ENCODE data around the gene G0S2. TPM values are rescaled to one million over a fixed set of nuclear protein-coding genes. Genes with fewer than 3 reads are reported as not detected.

G0S2 gene
- total RNA-seq, 2 experiments from 2014 or later: 9.4 to 10.3 TPM

DNA sequence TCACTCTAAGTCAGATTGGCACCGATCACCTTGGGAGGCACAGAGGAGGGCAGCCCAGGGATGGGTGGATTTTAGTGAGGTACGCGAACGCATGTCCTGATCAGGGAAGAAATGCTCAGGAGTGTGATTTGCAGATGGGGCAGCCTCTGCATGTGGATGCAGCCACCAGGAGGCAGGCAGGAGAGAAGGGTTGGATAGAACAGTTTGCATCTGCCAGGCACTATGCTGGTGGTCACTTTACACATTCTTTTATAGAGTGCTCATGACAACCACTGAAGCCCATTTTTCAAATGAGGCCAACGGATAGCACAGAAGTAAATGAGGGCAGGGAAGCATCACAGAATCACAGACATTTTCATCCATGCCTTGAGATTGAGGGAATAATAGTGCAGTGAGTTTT, 28.7 kb upstream of the G0S2 start:
- ChIA-PET CTCF (interaction anchor here (1.4 to 1.5 kb wide), 2 partner anchors 47 to 100 kb away, joined by 3 to 5 read pairs; no protein-coding TSS in a partner anchor), POLR2A (no interaction called here)

DNA sequence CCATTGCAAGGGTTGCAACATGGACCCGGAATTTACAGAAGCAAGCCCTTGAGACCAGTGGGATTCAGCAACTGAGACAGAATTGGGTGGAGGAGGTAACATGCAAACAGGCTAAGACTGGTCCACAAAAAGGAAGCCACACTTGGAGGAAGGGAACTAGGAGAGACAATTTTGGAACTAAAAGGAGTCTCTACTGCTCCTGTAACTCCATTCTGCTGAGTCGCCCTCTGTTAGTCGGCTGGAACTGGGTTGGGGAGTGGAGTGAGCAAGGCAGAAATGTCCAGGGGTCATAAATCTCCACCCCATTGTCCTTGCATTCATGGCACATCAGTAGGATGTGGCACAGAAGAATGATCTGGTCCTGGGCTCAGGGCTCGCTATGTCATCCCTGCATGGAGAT, 28.1 kb upstream of the G0S2 start:
- CTCF ChIA-PET: interaction anchor here (1.5 kb wide), 1 partner anchor 46 kb away, joined by 5 read pairs; no protein-coding TSS in a partner anchor
- POLR2A ChIA-PET: no interaction called here

DNA sequence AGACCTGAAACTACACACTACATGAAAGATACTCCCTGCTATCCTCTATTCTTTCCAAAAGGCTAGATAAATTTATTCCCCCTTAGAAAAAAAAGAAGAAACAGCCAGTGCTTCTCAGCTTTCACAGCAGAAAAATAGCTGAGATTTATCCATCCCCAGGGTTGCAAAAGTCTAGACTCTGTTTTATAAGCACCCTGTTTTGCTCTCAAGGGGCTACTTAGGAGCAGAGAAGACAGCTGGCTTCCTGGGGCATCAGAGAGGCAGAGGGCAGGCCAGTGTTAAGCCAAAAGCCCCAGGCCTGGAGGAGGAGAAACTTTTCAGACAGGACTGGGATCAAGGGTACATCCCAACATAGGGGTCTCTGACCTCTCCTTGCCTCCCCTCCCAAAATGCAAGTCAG, 26.9 kb upstream of the G0S2 start:
- CTCF ChIA-PET: no interaction called here
- POLR2A ChIA-PET: no interaction called here

DNA sequence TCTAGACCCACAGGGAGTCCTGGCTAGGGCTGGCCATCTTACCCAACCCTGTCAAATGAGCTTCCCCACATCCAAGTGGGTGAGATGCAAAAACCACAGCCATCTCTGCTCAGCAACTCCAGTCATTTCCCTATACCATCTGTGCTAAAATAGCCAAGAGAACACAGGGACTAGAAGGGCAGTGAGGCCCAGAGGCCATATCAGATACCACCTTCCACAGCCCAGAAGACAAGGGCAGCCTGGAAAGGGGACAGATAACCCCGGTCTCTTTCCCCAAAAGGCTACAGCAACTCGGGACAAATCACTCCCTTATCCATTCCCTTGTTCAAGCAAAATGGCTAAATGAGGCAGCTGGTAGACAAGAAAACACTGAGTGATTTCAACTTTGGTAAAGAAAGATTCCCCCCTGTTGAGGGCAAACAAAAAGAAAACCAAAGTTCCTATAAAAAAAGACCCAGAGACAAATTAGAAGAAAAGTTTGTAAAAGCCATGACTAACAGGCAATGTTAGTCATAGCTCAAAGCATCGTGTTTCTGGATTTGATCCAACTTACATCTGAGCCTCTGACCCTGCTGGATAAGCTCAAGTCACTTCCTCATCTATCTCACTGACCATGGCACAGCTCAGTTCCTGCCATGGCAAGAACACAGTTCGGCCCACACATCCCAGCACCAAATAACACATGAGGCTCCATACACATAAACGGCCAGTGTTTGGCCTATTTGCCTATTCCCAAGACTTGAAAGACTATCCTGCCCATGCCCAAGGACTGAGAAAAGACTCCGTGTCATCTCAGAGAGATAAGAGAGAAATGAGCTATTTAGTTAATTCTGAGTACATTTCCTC, 26.1 kb upstream of the G0S2 start:
- POLR2A ChIA-PET: no interaction called here
- CTCF ChIA-PET: interaction anchor here (0.8 to 1.2 kb wide), 2 partner anchors 44 to 99 kb away, joined by 3 read pairs; no protein-coding TSS in a partner anchor

DNA sequence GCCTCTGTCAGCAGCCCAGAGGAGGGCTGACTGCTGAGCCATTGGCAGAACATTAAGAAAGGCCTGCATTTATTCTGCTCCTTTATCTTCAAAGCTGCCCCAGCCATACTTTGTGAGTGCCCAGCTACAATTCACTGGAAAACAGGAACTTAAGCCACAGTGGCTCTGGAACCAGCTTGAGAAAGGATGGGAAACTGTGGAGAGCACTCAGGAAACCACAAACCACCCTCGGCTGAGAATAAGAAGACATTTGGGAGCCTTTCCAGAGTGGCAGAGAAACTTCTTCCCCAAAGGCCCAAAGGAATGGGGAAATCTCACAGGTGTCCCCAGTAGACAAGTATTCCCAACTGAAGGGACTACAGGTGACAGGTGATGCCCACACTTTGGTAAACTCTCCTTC, 24.8 kb upstream of the G0S2 start:
- ChIA-PET CTCF (interaction anchor here (0.8 kb wide), 1 partner anchor 98 kb away, joined by 3 read pairs; no protein-coding TSS in a partner anchor), POLR2A (no interaction called here)

DNA sequence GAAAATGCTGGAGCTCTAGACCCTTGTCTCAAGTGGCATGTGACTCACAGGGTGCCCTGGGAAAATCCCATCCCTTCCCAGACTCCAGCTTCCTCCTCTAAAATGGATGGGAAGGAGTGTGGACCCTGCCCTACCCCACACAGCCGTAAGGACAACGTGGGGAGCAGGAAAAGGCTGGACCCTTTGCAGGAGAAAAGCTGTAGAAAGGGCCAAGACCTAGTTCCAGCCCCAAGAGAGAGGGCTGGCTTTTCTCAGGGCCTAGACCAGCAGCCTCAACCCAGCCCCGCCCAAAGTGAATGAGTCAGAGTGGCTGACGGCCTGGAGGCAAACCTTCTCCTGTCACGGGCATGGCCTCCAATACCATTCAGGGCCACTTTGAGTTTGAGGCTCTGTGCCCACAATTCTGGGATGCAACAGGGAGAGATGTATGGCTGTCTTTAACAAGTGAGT, 24.0 kb upstream of the G0S2 start:
- POLR2A ChIA-PET: no interaction called here

DNA sequence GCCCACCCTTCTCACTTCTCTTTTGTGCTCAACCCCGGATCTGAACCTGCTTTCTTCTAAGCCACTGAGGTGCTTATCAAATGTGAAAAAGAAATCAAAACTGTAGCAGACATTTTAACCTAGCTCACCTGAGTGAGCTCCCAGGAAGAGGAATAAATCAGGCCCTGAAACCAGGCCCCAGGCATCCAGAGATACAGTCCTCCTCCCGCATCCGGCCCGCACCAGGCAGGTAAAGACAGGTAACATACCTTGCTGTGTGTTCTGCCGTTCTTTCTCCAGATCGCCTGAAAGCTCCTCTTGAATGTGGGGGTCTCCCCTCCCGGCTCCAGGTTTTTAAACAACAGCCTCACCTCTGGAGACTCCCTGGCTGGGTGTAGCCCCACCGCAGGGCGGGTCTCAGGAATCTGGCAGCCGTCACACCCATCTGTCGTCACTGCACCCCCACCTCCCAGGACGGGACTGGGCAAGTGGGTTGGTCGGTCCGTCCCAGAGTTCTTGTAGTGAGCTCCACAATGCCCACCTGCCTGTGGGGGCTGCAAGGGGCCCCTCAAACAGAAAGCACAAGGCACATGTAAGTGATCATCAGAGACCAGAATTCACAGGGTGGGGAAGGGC, 23.0 kb upstream of the G0S2 start, which contains the start of gene LAMB3:
TSS of gene LAMB3 (minus strand) at position 305 of the 615 bp plus-strand sequence. CDS start 1,481 bp downstream, outside the sequence.
- ChIA-PET POLR2A (interaction anchor here (1.5 kb wide), 1 partner anchor 21 kb away, joined by 3 read pairs; no protein-coding TSS in a partner anchor), CTCF (interaction anchor here (0.5 to 1.3 kb wide), 4 partner anchors 22 to 86 kb away, joined by 3 to 5 read pairs (median 4); no protein-coding TSS in a partner anchor)

More for the DNA sequence above, 24.0 kb upstream of the G0S2 start:
- CTCF ChIA-PET: interaction anchor here (0.6 kb wide), 1 partner anchor 48 kb away, joined by 5 read pairs; no protein-coding TSS in a partner anchor

DNA sequence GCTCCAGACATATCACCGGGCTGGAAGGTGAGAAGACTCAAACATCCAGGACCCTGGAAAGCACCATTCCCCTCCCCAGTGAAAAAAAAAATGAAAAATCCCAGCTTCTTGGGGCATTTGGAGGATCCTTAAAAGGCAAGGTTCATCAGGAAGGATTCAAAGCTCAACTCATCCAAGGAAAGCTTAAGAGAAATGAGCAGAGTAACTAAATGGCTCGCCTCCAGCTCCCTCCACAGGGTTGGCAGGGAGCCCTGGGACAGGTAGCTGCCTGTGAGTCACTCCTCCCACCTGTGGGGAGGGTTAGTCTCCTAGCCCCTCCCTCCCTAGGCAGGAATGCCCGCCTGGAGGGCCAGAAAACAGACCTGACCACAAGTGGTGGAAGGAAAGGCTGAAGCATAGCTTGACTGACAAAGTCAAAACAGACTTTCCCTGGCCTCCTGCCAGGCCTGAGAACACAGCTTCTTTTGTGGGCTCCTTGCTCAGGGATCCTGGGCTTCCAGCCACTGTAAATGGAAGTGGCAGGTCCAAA, 22.3 kb upstream of the G0S2 start:
- ChIA-PET POLR2A (interaction anchor here (1.5 kb wide), 1 partner anchor 20 kb away, joined by 3 read pairs; no protein-coding TSS in a partner anchor), CTCF (interaction anchor here (0.6 to 1.4 kb wide), 4 partner anchors 21 to 95 kb away, joined by 3 to 4 read pairs (median 4); no protein-coding TSS in a partner anchor)

DNA sequence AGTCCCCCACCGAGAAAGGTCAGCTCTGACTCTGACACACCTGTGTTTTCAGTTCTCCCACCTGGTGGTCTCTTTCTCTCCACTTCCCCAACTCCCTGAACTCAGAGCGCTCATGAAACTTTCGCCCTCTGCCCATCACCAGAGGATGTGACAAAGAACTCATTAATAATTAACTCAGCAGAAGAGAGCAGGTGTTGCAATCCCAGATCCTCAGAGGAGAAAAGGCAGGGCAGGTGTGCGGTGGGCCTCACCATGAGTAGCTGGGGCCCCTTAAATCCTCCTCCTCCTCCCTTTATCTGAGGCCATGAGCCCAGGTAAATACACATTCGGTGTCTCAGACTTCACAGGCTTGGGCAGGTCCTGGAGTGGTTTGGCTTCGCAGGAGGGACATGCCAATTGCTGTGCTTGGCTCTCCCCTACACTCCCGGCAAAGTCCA, 21.3 kb upstream of the G0S2 start:
- ChIA-PET POLR2A (no interaction called here), CTCF (interaction anchor here (0.8 to 1.4 kb wide), 2 partner anchors 39 to 94 kb away, joined by 3 to 4 read pairs; no protein-coding TSS in a partner anchor)

DNA sequence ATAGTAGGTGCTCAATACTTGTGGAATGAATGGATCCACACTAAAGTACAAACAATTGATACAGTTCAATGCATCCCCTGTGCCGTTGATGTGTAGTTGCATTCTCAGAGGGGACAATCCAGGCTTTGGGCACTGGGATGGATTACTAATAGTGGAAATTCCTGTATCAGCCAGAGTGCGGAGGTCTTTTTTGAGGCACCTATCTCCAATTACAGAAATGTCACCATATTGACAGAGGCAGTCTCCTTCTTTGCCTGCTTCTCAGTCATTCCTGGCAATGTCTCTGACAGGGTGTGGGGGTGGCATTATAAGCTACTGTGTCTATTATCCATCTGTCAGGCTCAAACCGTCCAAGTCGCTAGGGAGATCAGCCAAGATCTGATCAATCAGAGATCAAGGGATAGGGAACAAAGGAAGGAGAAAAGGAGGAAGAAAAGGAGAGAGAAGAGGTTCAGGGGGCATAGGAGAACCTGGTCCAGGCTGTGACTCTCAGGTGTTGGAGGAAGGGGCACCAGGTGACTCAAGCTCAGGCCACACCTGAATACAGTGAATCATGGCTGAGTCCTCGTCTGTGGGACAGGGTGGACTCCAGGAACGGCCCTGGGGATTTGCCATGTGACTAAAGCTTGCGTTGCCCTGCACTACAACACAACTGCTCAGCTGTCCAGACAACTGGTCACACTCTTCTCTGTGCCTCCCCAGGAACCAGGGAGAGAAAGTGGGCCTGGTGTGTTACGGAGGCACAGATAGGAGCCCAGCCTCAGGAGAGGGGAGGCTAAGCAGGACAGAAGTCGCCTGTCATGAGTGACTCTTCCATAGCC, 19.6 kb upstream of the G0S2 start:
- POLR2A ChIA-PET: no interaction called here
- CTCF ChIA-PET: no interaction called here

DNA sequence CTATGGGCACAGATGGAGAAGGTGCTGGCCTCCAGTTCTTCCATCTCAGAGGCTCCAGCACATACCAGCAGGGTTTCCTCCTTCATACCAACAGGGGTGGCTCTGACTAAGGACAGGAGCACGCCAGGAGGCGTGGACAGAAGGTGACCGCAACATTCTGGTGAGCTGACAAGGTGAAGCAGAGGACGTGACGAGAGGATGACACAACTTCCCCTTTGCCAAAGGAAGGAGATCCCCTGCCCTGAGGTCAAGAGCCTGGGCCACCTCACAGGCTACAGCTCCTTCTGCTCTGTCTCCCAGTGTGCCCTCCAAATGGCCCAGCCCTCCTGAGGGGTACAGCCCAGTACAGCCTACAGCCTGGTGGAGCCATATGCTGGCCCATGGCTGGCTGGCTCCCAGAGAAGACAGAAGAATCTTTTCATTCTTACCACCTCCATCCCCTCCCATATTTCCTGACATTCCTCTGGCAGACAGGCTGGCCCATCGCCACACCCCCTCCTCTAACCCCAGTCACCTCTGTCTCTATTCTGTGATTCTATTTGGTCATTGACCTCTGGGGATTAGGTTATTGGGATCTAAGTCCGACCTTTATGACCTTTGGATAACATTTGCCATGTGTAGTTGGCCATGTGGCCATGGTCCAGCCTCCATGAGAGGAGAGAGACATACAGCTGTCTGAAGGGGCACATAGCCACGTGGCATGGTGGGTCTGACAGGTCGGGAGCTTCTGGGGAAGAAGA, 17.9 kb upstream of the G0S2 start:
- ChIA-PET POLR2A (no interaction called here), CTCF (interaction anchor here (1.1 kb wide), 1 partner anchor 81 kb away, joined by 3 read pairs; no protein-coding TSS in a partner anchor)

DNA sequence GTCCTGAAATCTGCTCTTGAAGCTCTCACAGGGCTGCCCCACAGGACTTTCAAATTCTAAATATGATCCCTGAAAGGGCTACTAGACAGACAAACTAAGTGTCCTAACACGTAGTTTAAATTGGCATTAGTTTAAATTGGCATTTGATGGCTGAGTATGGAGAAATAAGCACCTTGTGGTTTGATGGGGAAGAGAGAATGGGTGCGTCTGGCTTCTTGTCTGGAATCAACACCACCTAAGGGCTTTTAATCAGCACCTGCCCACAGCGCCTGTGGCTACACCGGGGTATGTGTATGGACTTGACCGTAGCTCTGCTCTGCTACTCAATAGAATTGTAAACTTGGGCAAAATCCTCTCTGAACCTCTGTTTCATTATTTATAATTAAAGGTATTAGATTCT, 17.3 kb upstream of the G0S2 start:
- CTCF ChIA-PET: interaction anchor here (1.1 kb wide), 1 partner anchor 80 kb away, joined by 3 read pairs; no protein-coding TSS in a partner anchor
- POLR2A ChIA-PET: no interaction called here

DNA sequence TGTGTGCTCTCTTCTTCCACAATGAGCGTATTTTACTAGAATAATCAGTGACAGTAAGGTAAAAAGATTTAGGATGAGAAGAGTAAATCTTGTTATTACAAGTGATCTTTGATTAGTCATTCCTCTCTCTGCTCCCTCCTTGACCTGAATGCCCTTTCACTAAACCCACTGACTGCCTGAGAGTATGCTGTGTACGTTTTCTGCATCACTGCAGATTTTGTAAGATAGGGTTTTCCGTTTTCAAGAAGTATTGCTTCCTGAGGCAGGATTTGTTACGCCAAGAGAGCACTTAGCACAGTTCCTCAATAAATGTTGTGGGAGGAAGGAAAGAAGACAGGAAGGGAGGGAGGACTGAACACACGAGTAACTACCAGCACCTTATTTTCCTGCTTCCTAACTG, 15.3 kb upstream of the G0S2 start:
- ChIA-PET CTCF (no interaction called here), POLR2A (no interaction called here)

DNA sequence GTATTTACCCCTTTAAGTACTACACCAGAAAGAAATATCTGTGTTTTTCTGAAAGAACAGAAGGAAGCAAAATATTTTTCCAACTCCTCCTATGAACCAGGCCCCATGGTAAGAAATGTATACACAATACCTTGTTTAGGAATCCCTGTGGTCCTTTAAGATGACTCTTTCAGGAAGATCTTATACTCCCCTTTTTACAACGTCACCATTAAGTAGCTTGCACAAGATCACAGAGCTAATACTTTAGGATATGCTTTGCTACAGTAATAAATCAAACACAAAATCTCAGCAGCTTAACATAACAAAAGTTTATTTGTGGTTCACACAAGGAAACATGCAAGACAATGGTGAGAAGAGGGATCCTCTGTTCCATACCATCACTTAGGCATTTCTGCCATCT, 14.1 kb upstream of the G0S2 start:
- POLR2A ChIA-PET: interaction anchor here (0.5 kb wide), 1 partner anchor 163 kb away, joined by 3 read pairs; no protein-coding TSS in a partner anchor

DNA sequence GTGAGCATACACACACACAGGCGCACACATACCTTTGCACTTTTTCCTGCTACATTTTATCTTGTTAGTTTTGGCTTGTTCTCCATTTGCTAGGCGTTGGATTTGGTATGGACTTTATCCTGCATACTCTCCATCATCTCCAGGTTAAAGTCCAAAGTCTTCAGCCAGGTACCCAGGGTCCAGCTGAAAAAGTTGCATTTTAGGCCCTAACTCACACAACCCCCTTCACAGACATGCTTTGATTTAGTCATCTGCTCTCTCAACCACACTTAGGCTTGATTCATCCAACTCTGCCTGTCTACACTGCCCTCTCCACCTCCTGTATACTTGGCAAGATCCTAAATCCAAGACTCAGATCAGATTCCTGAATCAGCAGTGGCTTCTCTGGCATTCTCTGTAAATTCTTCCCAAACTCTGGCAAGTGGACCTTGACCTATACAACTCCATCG, 12.3 kb upstream of the G0S2 start:
- CTCF ChIA-PET: interaction anchor here (0.6 to 1.0 kb wide), 2 partner anchors 33 to 58 kb away, joined by 3 to 5 read pairs; no protein-coding TSS in a partner anchor

More for the DNA sequence above, 14.1 kb upstream of the G0S2 start:
- CTCF ChIA-PET: no interaction called here

DNA sequence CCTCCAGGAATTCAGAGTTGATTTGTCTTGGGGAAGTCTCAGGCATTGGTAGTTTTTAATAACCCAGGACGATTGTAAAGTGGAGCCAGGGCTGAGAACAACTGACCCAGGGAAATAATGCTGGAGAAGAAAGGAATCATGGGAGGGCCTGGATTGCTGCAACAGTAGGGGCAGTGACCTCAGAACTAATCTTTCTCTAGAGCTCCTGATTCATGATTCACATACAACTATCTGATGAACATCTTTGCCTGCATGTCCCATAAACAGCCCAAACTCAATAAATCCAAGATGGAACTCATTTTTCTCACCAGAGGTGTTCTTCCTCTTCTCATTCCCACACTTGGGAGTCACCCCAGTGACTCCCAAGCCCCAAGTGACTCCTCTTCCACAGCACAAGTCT, 8.1 kb upstream of the G0S2 start:
- ChIA-PET CTCF (no interaction called here), POLR2A (no interaction called here)

More for the DNA sequence above, 12.3 kb upstream of the G0S2 start:
- POLR2A ChIA-PET: no interaction called here

DNA sequence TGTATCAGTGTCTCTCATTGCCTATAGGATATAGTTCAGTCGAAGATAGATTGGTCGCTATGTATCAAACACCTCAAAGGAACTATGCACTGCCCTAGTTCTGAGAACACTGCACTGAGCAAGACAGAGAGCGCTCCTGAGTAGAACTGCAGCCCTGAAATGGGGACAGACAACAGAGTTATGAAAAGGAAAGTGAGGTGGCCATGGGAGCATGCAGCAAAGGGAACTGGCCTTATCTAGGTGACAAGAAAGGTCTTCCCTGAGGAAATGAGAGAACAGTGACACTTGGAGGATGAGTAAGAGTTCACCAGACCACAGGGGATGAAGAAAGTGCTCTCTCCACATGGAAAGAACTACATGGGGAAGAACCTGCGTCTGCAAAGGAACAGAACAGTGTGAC, 7.5 kb upstream of the G0S2 start:
- CTCF ChIA-PET: no interaction called here

DNA sequence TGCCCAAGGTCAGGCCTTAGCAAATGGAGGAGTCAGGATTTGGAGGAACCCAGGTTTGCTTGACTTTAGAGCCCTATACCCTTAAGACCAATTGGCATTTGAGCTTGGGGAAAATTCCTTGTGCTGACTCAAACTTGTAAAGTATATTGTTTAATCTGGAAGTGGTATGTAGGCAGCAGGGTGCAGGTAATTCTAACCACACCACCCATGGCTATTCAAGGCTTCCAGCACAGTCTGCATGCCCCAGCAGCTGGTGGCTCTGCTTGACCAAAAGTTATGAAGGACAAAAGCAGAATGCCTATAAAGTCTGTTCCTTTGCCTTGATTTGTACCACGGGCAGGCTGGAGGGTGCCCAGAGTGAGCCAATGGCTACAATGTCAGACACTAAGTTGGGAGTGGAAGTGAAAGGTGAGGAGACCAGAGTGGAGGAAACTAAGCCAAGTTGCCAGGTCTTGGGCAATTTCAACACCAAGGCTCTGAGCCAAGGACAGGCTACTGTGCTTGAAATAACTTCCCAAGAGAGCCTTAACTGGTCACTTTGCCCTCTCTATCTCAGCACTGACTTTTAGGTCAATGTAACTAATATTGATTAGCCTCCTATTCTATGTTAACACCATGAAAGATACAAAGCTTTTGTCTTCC, 4.7 kb upstream of the G0S2 start:
- ChIA-PET CTCF (no interaction called here), POLR2A (no interaction called here)

More for the DNA sequence above, 7.5 kb upstream of the G0S2 start:
- POLR2A ChIA-PET: no interaction called here

Data from activated CD8-positive, alpha-beta memory T cell treated with anti-CD3 and anti-CD28 coated beads for 36 hours (primary cell).